HEK293 (cell line): ENCODE data around the gene SDF2.

Experiments
- BCL11A ChIP-seq: fragments of 450-650 bp; formaldehyde crosslinking; IDR thresholded peaks from 2 replicates; pipeline ENCODE4 v1.5.1; 2016; ENCODE audit warnings: low read depth, missing biosample characterization, missing genetic modification characterization
- GLI4 ChIP-seq: fragments of 450-650 bp; formaldehyde crosslinking; IDR thresholded peaks from 2 replicates; pipeline ENCODE4 v1.5.1; 2016; ENCODE audit warnings: missing biosample characterization, missing genetic modification characterization
- GLIS1 ChIP-seq: fragments of 450-650 bp; formaldehyde crosslinking; IDR thresholded peaks from 2 replicates; pipeline ENCODE4 v1.5.1; 2016; ENCODE audit warnings: missing biosample characterization, missing genetic modification characterization
- GLIS2 ChIP-seq: fragments of 450-650 bp; formaldehyde crosslinking; IDR thresholded peaks from 2 replicates; pipeline ENCODE4 v1.5.1; 2016; ENCODE audit warnings: missing biosample characterization, missing genetic modification characterization
- HOXD13 ChIP-seq: sonication (generic); formaldehyde crosslinking; IDR thresholded peaks from 2 replicates; pipeline ENCODE4 v1.8.0; 2022; ENCODE audit warnings: missing genetic modification reagents, borderline replicate concordance
- OSR2 ChIP-seq: fragments of 450-650 bp; formaldehyde crosslinking; IDR thresholded peaks from 2 replicates; pipeline ENCODE4 v1.5.1; 2016; ENCODE audit warnings: missing biosample characterization, missing genetic modification characterization
- SCRT1 ChIP-seq: fragments of 450-650 bp; formaldehyde crosslinking; IDR thresholded peaks from 2 replicates; pipeline ENCODE4 v1.5.1; 2016; ENCODE audit warnings: missing biosample characterization, missing genetic modification characterization, borderline replicate concordance
- SP2 ChIP-seq: fragments of 450-650 bp; formaldehyde crosslinking; IDR thresholded peaks from 2 replicates; pipeline ENCODE4 v1.5.1; 2016; ENCODE audit warnings: missing biosample characterization, missing genetic modification characterization
- YY1 ChIP-seq: fragments of 450-650 bp; formaldehyde crosslinking; IDR thresholded peaks from 2 replicates; pipeline ENCODE4 v1.5.1; 2018; ENCODE audit warnings: missing biosample characterization, missing genetic modification characterization
- ZBTB21 ChIP-seq: fragments of 450-650 bp; formaldehyde crosslinking; IDR thresholded peaks from 2 replicates; pipeline ENCODE4 v1.5.1; 2017; ENCODE audit warnings: missing biosample characterization, missing genetic modification characterization
- ZEB2 ChIP-seq: fragments of 450-650 bp; formaldehyde crosslinking; IDR thresholded peaks from 2 replicates; pipeline ENCODE4 v1.5.1; 2016; ENCODE audit warnings: missing biosample characterization, missing genetic modification characterization
- ZNF157 ChIP-seq: fragments of 450-650 bp; formaldehyde crosslinking; IDR thresholded peaks from 2 replicates; pipeline ENCODE4 v1.5.1; 2016; ENCODE audit warnings: missing biosample characterization, missing genetic modification characterization
- ZNF23 ChIP-seq: fragments of 450-650 bp; formaldehyde crosslinking; IDR thresholded peaks from 2 replicates; pipeline ENCODE4 v1.5.1; 2016; ENCODE audit warnings: missing biosample characterization, missing genetic modification characterization, borderline replicate concordance
- ZNF248 ChIP-seq: fragments of 450-650 bp; formaldehyde crosslinking; IDR thresholded peaks from 2 replicates; pipeline ENCODE4 v1.5.1; 2017; ENCODE audit warnings: missing biosample characterization, missing genetic modification characterization
- ZNF266 ChIP-seq: fragments of 450-650 bp; formaldehyde crosslinking; IDR thresholded peaks from 2 replicates; pipeline ENCODE4 v1.5.1; 2016; ENCODE audit warnings: missing biosample characterization, missing genetic modification characterization, low read depth
- ZNF324 ChIP-seq: fragments of 450-650 bp; formaldehyde crosslinking; IDR thresholded peaks from 2 replicates; pipeline ENCODE4 v1.5.1; 2016; ENCODE audit warnings: missing biosample characterization, missing genetic modification characterization
- ZNF335 ChIP-seq: fragments of 450-650 bp; formaldehyde crosslinking; conservative IDR thresholded peaks from 2 replicates; pipeline ENCODE4 v1.5.1; 2016; ENCODE audit warnings: missing biosample characterization, missing genetic modification characterization
- ZNF366 ChIP-seq: fragments of 450-650 bp; formaldehyde crosslinking; conservative IDR thresholded peaks from 2 replicates; pipeline ENCODE4 v1.5.1; 2016; ENCODE audit warnings: missing biosample characterization, missing genetic modification characterization
- ZNF37A ChIP-seq: fragments of 450-650 bp; IDR thresholded peaks from 2 replicates; pipeline ENCODE4 v1.5.1; 2018; ENCODE audit warnings: missing biosample characterization, missing genetic modification characterization
- ZNF391 ChIP-seq: fragments of 450-650 bp; formaldehyde crosslinking; IDR thresholded peaks from 2 replicates; pipeline ENCODE4 v1.5.1; 2016; ENCODE audit warnings: low read depth, missing biosample characterization, missing genetic modification characterization, borderline replicate concordance
- ZNF398 ChIP-seq: fragments of 450-650 bp; formaldehyde crosslinking; IDR thresholded peaks from 2 replicates; pipeline ENCODE4 v1.5.1; 2017; ENCODE audit warnings: missing biosample characterization, missing genetic modification characterization
- ZNF449 ChIP-seq: fragments of 450-650 bp; formaldehyde crosslinking; IDR thresholded peaks from 2 replicates; pipeline ENCODE4 v1.5.1; 2017; ENCODE audit warnings: missing biosample characterization, mild to moderate bottlenecking, missing genetic modification characterization, moderate library complexity
- ZNF610 ChIP-seq: fragments of 450-650 bp; formaldehyde crosslinking; IDR thresholded peaks from 2 replicates; pipeline ENCODE4 v1.5.1; 2016; ENCODE audit warnings: missing biosample characterization, missing genetic modification characterization, borderline replicate concordance
- ZNF626 ChIP-seq: fragments of 450-650 bp; sonication (Bioruptor Pico); formaldehyde crosslinking; IDR thresholded peaks from 2 replicates; pipeline ENCODE4 v1.5.1; 2018; ENCODE audit warnings: missing biosample characterization, missing genetic modification characterization, inconsistent platforms
- ZNF629 ChIP-seq: fragments of 450-650 bp; formaldehyde crosslinking; IDR thresholded peaks from 2 replicates; pipeline ENCODE4 v1.5.1; 2017; ENCODE audit warnings: missing biosample characterization, missing genetic modification characterization
- ZNF654 ChIP-seq: fragments of 450-650 bp; formaldehyde crosslinking; IDR thresholded peaks from 2 replicates; pipeline ENCODE4 v1.5.1; 2016; ENCODE audit warnings: low read depth, missing biosample characterization, missing genetic modification characterization
- ZNF660 ChIP-seq: fragments of 450-650 bp; IDR thresholded peaks from 2 replicates; pipeline ENCODE4 v1.5.1; 2018; ENCODE audit warnings: missing biosample characterization, mild to moderate bottlenecking, missing genetic modification characterization
- TF ChIP-seq, protein P1 (sequence below): fragments of 450-650 bp; formaldehyde crosslinking; IDR thresholded peaks from 2 replicates; pipeline ENCODE4 v1.5.1; 2016; ENCODE audit warnings: missing biosample characterization, missing genetic modification characterization
- TF ChIP-seq, protein P2 (sequence below): fragments of 450-650 bp; formaldehyde crosslinking; IDR thresholded peaks from 2 replicates; pipeline ENCODE4 v1.5.1; 2016; ENCODE audit warnings: missing biosample characterization, missing genetic modification characterization, low read depth
- TF ChIP-seq, protein P3 (sequence below): fragments of 450-650 bp; formaldehyde crosslinking; IDR thresholded peaks from 2 replicates; pipeline ENCODE4 v1.5.1; 2016; ENCODE audit warnings: missing biosample characterization, missing genetic modification characterization

SDF2 gene

GRCh38 chr17:28599311-28600184 lies 62.2 kb downstream of the SDF2 start (continued):
- no peak; the same call in 1 of the 2 replicates for TF ChIP-seq BCL11A (tag by site-specific recombination)
- 0 out of 2 replicates have a peak, but pooled peaks have one; percentile 10 for TF ChIP-seq ZNF398 (tag by site-specific recombination)
- no peak for TF ChIP-seq HOXD13 (CRISPR knock-in tag)
- TF ChIP-seq SCRT1 (tag by site-specific recombination), result peak; percentile 94
- TF ChIP-seq ZNF660 (tag by site-specific recombination), result peak; percentile 100
- no peak for TF ChIP-seq ZNF626 (tag by site-specific recombination)
- TF ChIP-seq, protein P1, sequence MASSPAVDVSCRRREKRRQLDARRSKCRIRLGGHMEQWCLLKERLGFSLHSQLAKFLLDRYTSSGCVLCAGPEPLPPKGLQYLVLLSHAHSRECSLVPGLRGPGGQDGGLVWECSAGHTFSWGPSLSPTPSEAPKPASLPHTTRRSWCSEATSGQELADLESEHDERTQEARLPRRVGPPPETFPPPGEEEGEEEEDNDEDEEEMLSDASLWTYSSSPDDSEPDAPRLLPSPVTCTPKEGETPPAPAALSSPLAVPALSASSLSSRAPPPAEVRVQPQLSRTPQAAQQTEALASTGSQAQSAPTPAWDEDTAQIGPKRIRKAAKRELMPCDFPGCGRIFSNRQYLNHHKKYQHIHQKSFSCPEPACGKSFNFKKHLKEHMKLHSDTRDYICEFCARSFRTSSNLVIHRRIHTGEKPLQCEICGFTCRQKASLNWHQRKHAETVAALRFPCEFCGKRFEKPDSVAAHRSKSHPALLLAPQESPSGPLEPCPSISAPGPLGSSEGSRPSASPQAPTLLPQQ, result peak; percentile 95
- TF ChIP-seq ZNF629 (tag by site-specific recombination), result peak; percentile 92
- 0 out of 2 replicates have a peak, but pooled peaks have one; percentile 45 for TF ChIP-seq ZNF449 (tag by site-specific recombination)
- TF ChIP-seq, protein P2, sequence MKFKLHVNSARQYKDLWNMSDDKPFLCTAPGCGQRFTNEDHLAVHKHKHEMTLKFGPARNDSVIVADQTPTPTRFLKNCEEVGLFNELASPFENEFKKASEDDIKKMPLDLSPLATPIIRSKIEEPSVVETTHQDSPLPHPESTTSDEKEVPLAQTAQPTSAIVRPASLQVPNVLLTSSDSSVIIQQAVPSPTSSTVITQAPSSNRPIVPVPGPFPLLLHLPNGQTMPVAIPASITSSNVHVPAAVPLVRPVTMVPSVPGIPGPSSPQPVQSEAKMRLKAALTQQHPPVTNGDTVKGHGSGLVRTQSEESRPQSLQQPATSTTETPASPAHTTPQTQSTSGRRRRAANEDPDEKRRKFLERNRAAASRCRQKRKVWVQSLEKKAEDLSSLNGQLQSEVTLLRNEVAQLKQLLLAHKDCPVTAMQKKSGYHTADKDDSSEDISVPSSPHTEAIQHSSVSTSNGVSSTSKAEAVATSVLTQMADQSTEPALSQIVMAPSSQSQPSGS (tag by site-specific recombination), result 0 out of 2 replicates have a peak, but pooled peaks have one; percentile 2
- no peak for TF ChIP-seq ZNF248 (tag by site-specific recombination)
- no peak for TF ChIP-seq ZNF266 (tag by site-specific recombination)
- TF ChIP-seq, protein P3, sequence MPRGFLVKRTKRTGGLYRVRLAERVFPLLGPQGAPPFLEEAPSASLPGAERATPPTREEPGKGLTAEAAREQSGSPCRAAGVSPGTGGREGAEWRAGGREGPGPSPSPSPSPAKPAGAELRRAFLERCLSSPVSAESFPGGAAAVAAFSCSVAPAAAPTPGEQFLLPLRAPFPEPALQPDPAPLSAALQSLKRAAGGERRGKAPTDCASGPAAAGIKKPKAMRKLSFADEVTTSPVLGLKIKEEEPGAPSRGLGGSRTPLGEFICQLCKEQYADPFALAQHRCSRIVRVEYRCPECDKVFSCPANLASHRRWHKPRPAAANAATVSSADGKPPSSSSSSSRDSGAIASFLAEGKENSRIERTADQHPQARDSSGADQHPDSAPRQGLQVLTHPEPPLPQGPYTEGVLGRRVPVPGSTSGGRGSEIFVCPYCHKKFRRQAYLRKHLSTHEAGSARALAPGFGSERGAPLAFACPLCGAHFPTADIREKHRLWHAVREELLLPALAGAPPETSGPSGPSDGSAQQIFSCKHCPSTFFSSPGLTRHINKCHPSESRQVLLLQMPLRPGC (tag by site-specific recombination), result no peak
- TF ChIP-seq GLIS2 (tag by site-specific recombination), result 0 out of 2 replicates have a peak, but pooled peaks have one; percentile 28
- no peak for TF ChIP-seq ZNF37A (tag by site-specific recombination)
- TF ChIP-seq ZEB2 (tag by site-specific recombination), result peak; percentile 78; the same call in 1 of the 2 replicates
- no peak for TF ChIP-seq SP2 (tag by site-specific recombination)
- 0 out of 2 replicates have a peak, but pooled peaks have one; percentile 40 for TF ChIP-seq ZNF610
- TF ChIP-seq GLIS1, result no peak
- peak; percentile 63; the same call in 1 of the 2 replicates for TF ChIP-seq ZBTB21 (tag by site-specific recombination)
- 0 out of 2 replicates have a peak, but pooled peaks have one; percentile 15 for TF ChIP-seq GLI4 (tag by site-specific recombination)
- TF ChIP-seq ZNF654 (tag by site-specific recombination), result no peak
- TF ChIP-seq YY1, result no peak
- 0 out of 2 replicates have a peak, but pooled peaks have one; percentile 20 for TF ChIP-seq ZNF324 (tag by site-specific recombination)
- TF ChIP-seq ZNF391 (tag by site-specific recombination), result 0 out of 2 replicates have a peak, but pooled peaks have one; percentile 44
- TF ChIP-seq ZNF335 (tag by site-specific recombination), result peak; percentile 76
- 0 out of 2 replicates have a peak, but pooled peaks have one; percentile 22 for TF ChIP-seq OSR2 (tag by site-specific recombination)
- TF ChIP-seq ZNF157 (tag by site-specific recombination), result no peak
- TF ChIP-seq ZNF23 (tag by site-specific recombination), result no peak
- TF ChIP-seq ZNF366 (tag by site-specific recombination), result peak; percentile 53; the same call in 1 of the 2 replicates
